GM19395 (cell line): ENCODE data around the gene BORCS6.
"Not testable (repeated sequence)": the region's sequence is repeated elsewhere in the genome, so short reads cannot be mapped to it uniquely, and the experiment has no call there.

Experiments
- ATAC-seq: cut with Tn5 transposase; IDR thresholded peaks from one replicate; pipeline ENCODE4 v1.9.1; 2021; ENCODE audit warnings: mild to moderate bottlenecking, moderate library complexity; ENCODE audit not compliant: unreplicated experiment

Gene BORCS6

DNA sequence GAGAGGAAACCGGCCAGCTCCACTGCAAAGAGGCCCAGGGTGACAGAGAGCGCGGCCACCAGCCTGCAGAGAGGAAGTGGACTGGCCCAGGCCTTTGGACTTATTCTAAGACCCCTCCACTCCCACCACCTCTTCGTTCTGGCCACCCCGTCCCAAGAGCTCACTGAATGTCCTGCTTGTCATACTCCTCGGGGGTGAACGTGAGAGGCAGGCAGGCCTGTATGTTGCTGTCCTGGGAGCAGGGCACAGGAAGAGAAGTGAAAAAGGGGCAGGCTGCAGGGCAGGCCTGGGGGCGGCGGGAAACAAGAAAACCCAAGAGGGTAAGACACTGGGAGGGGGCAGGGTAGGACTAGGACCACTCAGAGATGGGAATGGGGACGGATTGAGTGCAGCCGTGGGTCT is 14.2 kb downstream of the BORCS6 start:
- ATAC-seq = peak; percentile 18

GRCh38 chr17:8173871-8174322 is 16.1 kb downstream of the BORCS6 start:
- ATAC-seq = no peak

DNA sequence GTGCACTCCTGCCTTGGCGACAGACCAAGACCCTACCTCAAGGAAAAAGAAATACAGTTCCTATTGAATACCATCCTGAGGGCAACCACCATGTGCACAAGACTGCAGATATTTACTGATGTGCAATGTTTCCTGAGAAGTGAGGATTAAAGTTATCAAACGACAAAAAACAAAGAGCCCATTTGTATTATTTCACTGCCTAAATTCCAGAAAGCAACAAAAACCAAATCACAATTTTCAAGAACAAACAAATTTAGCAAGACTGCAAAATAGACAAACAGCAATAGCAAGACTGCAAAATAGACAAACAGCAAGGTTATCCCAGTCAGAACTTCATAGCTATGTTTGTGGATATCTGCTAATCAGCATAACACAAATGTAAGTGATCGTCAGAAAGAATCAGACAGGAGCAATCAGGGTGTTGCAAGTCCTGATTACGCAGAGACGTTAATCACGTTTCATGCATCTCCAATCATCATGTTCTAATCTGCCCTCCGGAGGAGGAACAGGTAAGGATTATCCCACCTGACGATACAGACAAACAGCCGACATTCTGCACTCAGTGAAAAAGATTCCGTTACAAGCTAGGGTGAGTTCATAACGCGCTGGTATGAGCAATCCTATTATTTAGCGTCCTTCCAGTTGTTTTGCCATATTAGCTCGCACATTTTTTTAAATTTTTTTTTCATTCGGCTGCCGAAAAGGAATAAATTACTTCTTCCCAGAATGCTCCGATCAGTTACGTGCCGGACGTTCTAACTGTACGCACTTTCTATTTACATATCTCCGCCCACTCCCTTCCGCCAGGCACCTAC is 16.7 kb downstream of the BORCS6 start:
- peak; percentile 81 for ATAC-seq

GRCh38 chr17:8170186-8170585 is 19.8 kb downstream of the BORCS6 start:
- ATAC-seq = not testable (repeated sequence)

GRCh38 chr17:8167526-8167925 is 22.5 kb downstream of the BORCS6 start:
- ATAC-seq = no peak

DNA sequence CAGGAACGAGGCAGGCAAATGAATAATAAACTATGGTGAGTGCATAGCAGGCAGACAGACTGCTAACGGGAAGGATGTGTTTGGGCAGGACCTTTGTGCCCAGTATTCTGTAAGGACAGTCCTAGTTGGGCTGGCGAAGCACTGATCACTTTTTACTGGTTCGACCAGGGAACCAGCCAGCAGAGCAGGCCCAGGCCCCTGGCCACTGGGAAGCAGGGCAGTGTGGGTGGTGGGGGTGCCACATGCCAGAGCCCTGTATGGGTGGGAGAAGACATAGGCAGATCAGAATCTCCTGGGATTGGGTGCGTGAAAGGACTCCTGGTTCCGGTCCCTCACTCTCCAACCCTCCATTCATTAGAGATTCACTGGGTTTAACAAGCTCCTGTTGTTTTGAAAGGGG is 23.2 kb downstream of the BORCS6 start:
- no peak for ATAC-seq

- no peak for ATAC-seq
Observed at GRCh38 chr17:8164815-8165131, 25.2 kb downstream of the BORCS6 start.

- no peak for ATAC-seq
Observed at GRCh38 chr17:8163978-8164814, 25.8 kb downstream of the BORCS6 start.

DNA sequence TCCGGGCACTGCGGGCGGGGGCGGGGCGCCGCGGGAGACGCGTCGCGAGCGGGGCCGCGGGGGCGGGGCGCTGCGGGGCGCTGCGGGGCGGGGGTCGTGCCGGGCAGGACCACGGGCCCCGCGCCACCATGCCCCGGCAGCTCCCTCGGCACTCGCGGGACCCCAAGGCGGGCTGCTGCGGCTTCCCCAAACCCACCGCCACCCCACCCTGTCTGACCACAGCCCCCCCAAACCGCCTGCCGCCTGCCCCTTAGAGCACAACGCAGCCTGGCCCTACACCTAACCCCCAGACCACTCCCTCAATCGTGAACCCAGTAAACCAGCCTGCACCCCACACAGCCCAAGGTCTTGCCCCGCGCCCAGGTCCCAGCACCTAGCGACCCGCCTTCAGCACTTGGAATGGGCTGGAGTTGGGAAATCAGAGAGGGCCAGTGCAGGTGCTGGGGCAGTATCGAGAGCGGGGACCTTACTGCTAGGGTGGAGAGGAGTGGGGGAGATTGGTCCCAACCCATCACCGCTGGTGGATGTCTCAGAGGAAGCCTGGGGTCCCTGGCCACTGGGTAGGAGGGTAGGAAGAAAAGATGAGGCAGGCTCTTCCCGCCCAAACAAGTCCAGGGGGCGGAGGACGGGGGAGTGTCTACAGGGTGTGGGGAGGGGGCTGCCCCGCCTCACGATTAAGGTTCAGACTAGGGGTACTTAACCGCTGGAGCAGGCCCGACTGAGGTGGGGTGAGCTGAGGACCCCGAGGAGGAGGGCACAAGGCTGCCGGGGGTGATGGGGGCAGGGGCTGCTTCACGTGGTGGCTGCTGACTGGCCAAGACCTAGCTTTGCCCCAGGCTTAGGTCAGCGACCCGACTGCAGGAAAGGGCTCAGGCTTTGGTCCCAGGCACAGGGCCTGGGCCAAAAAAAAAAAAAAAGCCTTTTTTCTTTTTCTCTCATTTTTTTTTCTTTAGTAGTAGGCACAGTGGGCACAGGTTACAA is 26.7 kb downstream of the BORCS6 start:
- ATAC-seq = no peak

- no peak for ATAC-seq
Observed at GRCh38 chr17:8162233-8162996, 27.6 kb downstream of the BORCS6 start, which contains the start of gene VAMP2. Gene VAMP2, minus strand, starts transcription at chr17:8162948. Its CDS starts 69 bp downstream, at chr17:8162879.

GRCh38 chr17:8161289-8162232 is 28.4 kb downstream of the BORCS6 start:
- ATAC-seq = no peak

DNA sequence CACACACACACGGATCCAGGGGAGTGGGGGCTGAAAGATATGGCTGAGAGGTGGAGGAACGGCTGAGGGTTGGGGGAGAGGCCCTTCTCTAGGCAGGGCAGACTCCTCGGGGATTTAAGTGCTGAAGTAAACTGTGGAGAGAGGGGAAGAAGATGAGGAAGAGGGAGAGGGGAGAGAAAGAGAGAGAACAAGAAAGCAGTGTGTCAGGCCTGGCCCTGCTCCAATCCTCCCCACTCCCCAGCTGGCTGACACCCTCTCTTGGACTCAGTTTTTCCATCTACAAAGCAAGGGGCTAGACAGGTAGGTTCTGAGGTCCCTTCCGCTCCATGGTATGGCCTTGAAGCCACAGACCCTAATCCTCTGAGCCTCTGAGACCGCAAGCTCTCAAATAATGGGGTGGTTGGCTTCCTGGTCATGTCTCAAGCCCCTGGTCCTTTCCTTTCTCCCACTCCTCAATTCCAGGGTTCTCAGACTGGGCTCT is 29.2 kb downstream of the BORCS6 start:
- no peak for ATAC-seq

DNA sequence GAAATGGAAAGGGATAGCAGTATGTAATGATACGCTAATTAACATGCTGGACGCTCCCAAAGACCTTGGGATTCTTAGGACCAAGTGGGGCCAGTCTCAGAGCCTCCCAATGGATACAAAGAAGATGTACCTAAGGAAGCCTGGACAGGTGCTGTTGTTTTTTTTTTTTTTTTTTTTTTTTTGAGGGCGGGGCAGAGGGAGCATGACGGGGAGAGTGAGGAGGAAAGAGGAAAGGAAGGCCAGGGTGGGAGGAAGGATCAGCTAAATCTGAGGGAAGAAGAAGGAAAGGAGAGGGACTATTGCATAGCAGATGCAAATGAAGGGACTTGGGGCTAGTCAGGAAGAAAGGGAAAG is 29.8 kb downstream of the BORCS6 start:
- ATAC-seq = no peak

DNA sequence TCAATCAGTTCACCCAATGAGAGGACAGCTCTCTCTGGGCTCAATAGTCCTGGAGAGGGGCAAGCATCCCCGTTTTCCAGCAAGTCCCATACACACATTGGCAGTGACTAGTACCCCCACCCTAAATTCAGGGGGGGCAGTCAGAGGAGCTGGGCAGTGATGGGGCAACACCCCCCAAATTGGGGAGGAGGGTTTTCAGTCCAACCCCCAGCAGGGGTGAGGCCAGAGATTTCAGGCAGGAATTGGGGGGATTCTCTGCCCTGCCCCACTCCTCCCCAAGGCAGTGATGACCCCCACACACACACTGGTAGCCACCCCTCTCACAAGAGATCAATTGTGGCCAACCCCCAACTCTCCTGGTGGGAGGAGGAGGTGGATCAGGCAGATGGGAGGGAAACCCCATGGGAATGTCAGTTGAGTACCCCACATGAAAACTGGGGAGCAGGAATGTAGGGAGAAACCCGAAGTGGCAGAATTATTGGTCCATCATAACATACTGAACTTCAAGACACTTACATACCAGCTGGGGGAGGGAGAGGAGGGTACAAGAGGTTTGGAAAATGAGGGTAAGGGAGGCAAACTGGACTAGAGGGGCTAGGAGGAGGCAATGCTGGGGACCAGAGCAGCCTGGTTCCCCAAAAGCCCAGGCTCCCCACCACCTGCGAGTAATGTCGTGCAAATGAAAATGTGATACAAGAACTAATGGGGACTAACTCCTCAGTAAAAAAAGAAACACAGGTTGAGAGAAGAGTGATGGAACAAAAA is 30.3 kb downstream of the BORCS6 start:
- no peak for ATAC-seq

DNA sequence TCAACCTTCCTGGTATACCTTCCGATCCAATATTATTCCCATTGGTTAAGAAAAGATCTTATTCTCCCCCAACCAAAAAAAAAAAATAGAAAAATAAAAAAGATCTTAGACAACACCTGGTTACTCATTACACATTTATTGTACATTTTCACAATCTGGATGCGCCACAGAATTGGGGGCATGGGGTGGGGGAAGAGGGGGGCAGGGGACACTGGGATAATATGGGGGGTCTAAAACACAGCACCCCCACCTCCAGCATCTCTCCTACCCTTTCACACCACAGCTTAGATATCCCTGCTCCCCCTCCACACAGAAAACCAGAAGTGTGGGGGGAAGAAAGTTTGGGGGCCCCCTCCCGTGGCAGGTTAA is 31.0 kb downstream of the BORCS6 start:
- no peak for ATAC-seq

DNA sequence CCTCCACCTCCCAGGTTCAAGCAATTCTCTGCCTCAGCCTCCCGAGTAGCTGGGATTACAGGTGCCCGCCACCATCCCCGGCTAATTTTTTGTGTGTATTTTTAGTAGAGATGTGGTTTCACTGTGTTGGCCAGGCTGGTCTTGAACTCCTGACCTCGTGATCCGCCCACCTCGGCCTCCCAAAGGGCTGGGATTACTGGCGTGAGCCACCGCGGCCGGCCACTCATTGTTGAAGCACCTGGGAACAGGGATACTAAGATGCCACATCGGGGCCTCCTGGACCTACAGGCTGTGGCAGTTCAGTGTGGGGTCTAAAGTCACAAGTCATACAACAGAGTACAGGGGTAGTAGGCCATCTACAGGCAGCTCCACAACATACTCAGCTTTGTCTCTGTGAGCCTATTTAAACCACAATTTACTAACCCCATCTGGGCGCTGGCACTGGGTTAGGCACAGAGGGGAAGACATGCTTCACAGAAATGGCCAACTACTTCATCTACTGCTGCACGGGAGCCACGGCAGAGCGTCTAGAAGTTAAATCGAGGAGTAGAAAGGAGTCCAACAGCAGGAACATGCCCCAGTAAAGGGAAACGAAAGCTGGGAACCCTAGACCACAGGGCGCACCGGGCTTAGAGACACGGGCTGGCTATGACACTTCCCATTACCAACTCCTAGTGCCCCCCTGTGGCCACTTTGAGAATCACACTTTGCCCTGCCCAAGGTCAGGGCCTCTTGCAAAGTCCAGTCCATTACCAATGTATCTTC is 31.5 kb downstream of the BORCS6 start:
- ATAC-seq = no peak

GRCh38 chr17:8156246-8156992 is 33.6 kb downstream of the BORCS6 start:
- peak; percentile 71 for ATAC-seq
